ENCODE results near the gene PIM3. TPM values are rescaled to one million over a fixed set of nuclear protein-coding genes. Genes with fewer than 3 reads are reported as not detected.

PIM3 gene
- total RNA-seq, 1 donor from 2014 or later: 18.6 TPM

- H3K27ac Mint-ChIP-seq (ENCODE audit: unreplicated experiment): peak overlapping the region; percentile 84
- peak overlapping the region; percentile 85 for H3K4me3 Mint-ChIP-seq (ENCODE audit: unreplicated experiment)
- H3K4me1 Mint-ChIP-seq (ENCODE audit: unreplicated experiment): peaks cover 30% of the 10 kb centered on the region
- no peak for DNase-seq (ENCODE audit: extremely low spot score, unreplicated experiment)
- H3K9me3 Mint-ChIP-seq (ENCODE audit: unreplicated experiment): no peaks in the 10 kb centered on the region
- TF ChIP-seq CTCF (IDR thresholded peaks at IDR 0.05): no peak
- H3K36me3 Mint-ChIP-seq (ENCODE audit: unreplicated experiment): peaks cover 7% of the 10 kb centered on the region
- no peaks in the 10 kb centered on the region for H3K27me3 Mint-ChIP-seq (ENCODE audit: unreplicated experiment)
Measured at GRCh38 chr22:49961601-49962011, 1.0 kb downstream of the PIM3 start.

- H3K4me3 Mint-ChIP-seq (ENCODE audit: unreplicated experiment): peak overlapping the region; percentile 85
- no peak for TF ChIP-seq CTCF (IDR thresholded peaks at IDR 0.05)
- H3K9me3 Mint-ChIP-seq (ENCODE audit: unreplicated experiment): no peaks in the 10 kb centered on the region
- H3K27me3 Mint-ChIP-seq (ENCODE audit: unreplicated experiment): no peaks in the 10 kb centered on the region
- peaks cover 7% of the 10 kb centered on the region for H3K36me3 Mint-ChIP-seq (ENCODE audit: unreplicated experiment)
- no peak for DNase-seq (ENCODE audit: extremely low spot score, unreplicated experiment)
- peak overlapping the region; percentile 86 for H3K27ac Mint-ChIP-seq (ENCODE audit: unreplicated experiment)
- peaks cover 32% of the 10 kb centered on the region for H3K4me1 Mint-ChIP-seq (ENCODE audit: unreplicated experiment)
Measured at GRCh38 chr22:49962012-49962750, 1.6 kb downstream of the PIM3 start.

- Mint-ChIP-seq H3K27me3 (ENCODE audit: unreplicated experiment) (no peaks in the 10 kb centered on the region), H3K9me3 (ENCODE audit: unreplicated experiment) (no peaks in the 10 kb centered on the region), H3K36me3 (ENCODE audit: unreplicated experiment) (peaks cover 7% of the 10 kb centered on the region), H3K4me3 (ENCODE audit: unreplicated experiment) (peak overlapping the region; percentile 65), H3K4me1 (ENCODE audit: unreplicated experiment) (peaks cover 37% of the 10 kb centered on the region), H3K27ac (ENCODE audit: unreplicated experiment) (peak overlapping the region; percentile 86)
- DNase-seq (ENCODE audit: extremely low spot score, unreplicated experiment): no peak
- TF ChIP-seq CTCF (IDR thresholded peaks at IDR 0.05): no peak
Measured at GRCh38 chr22:49962751-49963646, 2.4 kb downstream of the PIM3 start.

- Mint-ChIP-seq H3K9me3 (ENCODE audit: unreplicated experiment) (no peaks in the 10 kb centered on the region), H3K4me3 (ENCODE audit: unreplicated experiment) (peak overlapping the region; percentile 65), H3K4me1 (ENCODE audit: unreplicated experiment) (peaks cover 37% of the 10 kb centered on the region), H3K36me3 (ENCODE audit: unreplicated experiment) (peaks cover 7% of the 10 kb centered on the region), H3K27ac (ENCODE audit: unreplicated experiment) (peak overlapping the region; percentile 64), H3K27me3 (ENCODE audit: unreplicated experiment) (no peaks in the 10 kb centered on the region)
- no peak for DNase-seq (ENCODE audit: extremely low spot score, unreplicated experiment)
- no peak for TF ChIP-seq CTCF (IDR thresholded peaks at IDR 0.05)
Measured at GRCh38 chr22:49963647-49964026, 3.1 kb downstream of the PIM3 start.
